Loucy (cell line): ENCODE measurements around the gene NMT1.

Experiments used
- EZH2phosphoT487 ChIP-seq: fragments of 200-600 bp; IDR thresholded peaks from 2 replicates; pipeline ENCODE4 v1.6.1; 2018; ENCODE audit warnings: antibody characterized with exemption, mild to moderate bottlenecking, moderate library complexity, borderline replicate concordance
- TF ChIP-seq, protein P1 (sequence below): fragments of 200-600 bp; sonication (generic); conservative IDR thresholded peaks from 2 replicates; pipeline ENCODE4 v1.5.1; 2014; ENCODE audit warnings: mild to moderate bottlenecking, antibody characterized with exemption, low read length

DNA sequence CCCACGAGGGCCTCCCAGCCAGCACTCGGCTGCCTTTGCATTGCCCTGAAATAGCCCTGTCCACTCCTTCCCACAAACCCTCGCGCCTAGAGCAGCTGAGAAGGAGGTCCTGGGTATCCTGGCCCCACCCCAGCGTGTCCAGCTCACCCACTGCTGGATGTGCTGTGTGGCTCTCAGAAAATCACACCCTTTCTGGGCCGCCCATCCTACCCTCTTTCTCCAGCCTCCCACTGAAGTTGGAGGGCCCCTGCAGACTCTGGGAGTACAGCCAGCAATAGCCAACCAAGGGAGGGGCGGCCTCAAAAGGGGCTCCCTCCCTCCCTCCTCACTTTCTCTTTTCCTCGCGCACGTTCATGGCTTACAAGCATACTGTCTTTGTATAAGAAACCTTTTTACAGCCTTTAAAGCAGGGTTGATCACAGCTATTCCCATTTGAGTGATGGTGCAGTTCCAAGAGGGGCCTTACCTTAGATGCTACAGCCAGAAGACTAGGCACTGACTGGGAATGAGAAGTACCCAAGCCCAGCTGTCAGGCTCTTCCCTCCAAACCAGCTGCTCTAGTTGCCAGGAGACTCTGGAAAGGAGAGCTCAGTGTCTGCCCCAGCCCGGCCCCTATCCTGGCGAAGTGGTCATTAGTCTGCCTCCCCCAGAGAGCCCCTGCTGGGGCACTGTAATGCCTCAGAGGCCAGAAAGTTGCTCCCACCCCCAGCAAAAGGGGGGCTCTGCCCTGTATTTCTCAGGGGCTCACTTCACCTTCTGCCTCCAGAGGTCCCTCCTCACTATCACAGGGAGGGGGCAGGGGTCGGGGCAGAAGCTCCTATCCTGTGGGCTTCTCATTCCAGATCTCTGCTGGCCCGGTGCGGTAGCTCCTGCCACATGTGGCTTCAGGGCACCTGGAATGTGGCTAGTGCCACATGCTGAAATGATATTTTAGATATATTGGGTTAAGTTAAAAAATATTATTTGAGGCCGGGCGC, 47.8 kb upstream of the NMT1 start:
- no peak for TF ChIP-seq EZH2phosphoT487
- TF ChIP-seq, protein P1, sequence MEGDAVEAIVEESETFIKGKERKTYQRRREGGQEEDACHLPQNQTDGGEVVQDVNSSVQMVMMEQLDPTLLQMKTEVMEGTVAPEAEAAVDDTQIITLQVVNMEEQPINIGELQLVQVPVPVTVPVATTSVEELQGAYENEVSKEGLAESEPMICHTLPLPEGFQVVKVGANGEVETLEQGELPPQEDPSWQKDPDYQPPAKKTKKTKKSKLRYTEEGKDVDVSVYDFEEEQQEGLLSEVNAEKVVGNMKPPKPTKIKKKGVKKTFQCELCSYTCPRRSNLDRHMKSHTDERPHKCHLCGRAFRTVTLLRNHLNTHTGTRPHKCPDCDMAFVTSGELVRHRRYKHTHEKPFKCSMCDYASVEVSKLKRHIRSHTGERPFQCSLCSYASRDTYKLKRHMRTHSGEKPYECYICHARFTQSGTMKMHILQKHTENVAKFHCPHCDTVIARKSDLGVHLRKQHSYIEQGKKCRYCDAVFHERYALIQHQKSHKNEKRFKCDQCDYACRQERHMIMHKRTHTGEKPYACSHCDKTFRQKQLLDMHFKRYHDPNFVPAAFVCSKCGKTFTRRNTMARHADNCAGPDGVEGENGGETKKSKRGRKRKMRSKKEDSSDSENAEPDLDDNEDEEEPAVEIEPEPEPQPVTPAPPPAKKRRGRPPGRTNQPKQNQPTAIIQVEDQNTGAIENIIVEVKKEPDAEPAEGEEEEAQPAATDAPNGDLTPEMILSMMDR: no peak
